Thyroid gland (tissue), 4 donors: ENCODE results near the gene KIF1C.

Experiments
- POLR2A ChIP-seq, 2 donors: fragments of 450-650 bp; IDR thresholded peaks; one replicate each; pipeline ENCODE4 v1.6.1; 2017; ENCODE audit warnings: antibody characterized with exemption in 2 of 2, mild to moderate bottlenecking in 2 of 2, moderate library complexity in 1 of 2
- TF ChIP-seq, protein P1 (sequence below), 6 experiments: fragments of 200-600 bp in 3 of 6; fragments of 450-650 bp in 3 of 6; sonication (generic) in 3 of 6; IDR thresholded peaks; one replicate each; pipeline ENCODE4 v1.5.1; 2016 to 2019; ENCODE audit warnings: antibody characterized with exemption in 6 of 6, mild to moderate bottlenecking in 2 of 6, inconsistent platforms in 1 of 6, moderate library complexity in 1 of 6

DNA sequence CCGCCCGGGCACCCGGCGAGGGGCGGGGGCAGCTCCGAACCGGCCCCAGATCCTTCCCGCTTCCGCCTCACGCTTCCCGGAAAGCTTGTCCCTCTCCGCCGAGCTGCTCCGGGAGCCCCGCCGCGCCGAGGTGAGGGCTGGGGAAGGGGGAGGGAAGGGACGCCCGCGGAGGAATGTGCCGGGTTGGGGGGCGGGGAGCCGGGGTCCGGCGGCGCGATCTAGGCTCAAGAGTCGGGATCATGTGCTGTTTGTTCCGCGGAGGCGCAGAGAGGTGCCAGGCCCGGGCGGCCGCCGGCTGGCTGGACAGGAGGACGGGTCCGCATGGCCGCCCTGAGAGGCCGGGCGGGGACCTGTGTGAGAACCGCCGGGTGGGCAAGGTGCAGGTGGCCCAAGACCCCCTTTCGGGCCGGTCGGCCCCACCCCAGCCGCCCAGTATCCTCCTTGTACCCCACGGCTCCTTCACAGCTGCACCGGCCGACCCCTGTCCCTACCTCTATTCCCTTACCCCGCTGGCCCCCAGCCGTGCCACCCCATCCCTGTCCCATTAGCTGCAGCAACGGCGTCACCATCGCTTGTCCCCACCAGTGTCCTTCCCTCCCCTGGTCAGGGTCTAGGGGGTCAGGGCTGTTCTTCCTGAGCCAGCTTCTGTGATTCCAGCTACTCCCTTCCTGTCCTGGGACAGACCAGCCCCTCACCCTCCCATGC lies 429 bp downstream of the KIF1C start:
- TF ChIP-seq, protein P1, sequence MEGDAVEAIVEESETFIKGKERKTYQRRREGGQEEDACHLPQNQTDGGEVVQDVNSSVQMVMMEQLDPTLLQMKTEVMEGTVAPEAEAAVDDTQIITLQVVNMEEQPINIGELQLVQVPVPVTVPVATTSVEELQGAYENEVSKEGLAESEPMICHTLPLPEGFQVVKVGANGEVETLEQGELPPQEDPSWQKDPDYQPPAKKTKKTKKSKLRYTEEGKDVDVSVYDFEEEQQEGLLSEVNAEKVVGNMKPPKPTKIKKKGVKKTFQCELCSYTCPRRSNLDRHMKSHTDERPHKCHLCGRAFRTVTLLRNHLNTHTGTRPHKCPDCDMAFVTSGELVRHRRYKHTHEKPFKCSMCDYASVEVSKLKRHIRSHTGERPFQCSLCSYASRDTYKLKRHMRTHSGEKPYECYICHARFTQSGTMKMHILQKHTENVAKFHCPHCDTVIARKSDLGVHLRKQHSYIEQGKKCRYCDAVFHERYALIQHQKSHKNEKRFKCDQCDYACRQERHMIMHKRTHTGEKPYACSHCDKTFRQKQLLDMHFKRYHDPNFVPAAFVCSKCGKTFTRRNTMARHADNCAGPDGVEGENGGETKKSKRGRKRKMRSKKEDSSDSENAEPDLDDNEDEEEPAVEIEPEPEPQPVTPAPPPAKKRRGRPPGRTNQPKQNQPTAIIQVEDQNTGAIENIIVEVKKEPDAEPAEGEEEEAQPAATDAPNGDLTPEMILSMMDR (IDR thresholded peaks at IDR 0.05): no peak
- no peak for TF ChIP-seq POLR2A (IDR thresholded peaks at IDR 0.05)
